A549 (cell line): ENCODE results near the gene GNG7.

Source experiments
- BHLHE40 ChIP-seq: IDR thresholded peaks from 2 replicates; pipeline ENCODE4 v1.6.1; 2012; ENCODE audit warnings: low read depth, low read length, inconsistent platforms
- CHD2 ChIP-seq: fragments of 150-350 bp; IDR thresholded peaks from 2 replicates; pipeline ENCODE4 v1.6.1; 2014; ENCODE audit warnings: low read length; ENCODE audit not compliant: partially characterized antibody
- CHD4 ChIP-seq: fragments of 200-600 bp; sonication (generic); IDR thresholded peaks from 2 replicates; pipeline ENCODE4 v1.6.1; 2016; ENCODE audit warnings: antibody characterized with exemption, mild to moderate bottlenecking, borderline replicate concordance
- CTCF ChIP-seq: fragments of >200 bp; sonication (Bioruptor Twin); formaldehyde crosslinking; IDR thresholded peaks from 3 replicates; pipeline ENCODE4 v1.5.1; 2016
- EP300 ChIP-seq, 2 experiments: fragments of >200 bp; sonication (Bioruptor Twin); formaldehyde crosslinking; IDR thresholded peaks; 2 replicates in 1 of 2; 3 replicates in 1 of 2; pipeline ENCODE4 v1.6.1; 2016 to 2017
- KDM1A ChIP-seq: fragments of 200-600 bp; sonication (generic); IDR thresholded peaks from 2 replicates; pipeline ENCODE4 v1.6.1; 2016; ENCODE audit warnings: low read depth, mild to moderate bottlenecking
- MYC ChIP-seq: IDR thresholded peaks from 2 replicates; pipeline ENCODE4 v1.6.1; 2012; ENCODE audit warnings: mild to moderate bottlenecking, inconsistent platforms, low read length, improper control_type of control experiment, borderline replicate concordance
- POLR2AphosphoS2 ChIP-seq: conservative IDR thresholded peaks from 2 replicates; pipeline ENCODE4 v1.6.1; 2012; ENCODE audit warnings: low read length, improper control_type of control experiment, inconsistent platforms
- RAD21 ChIP-seq, 2 experiments: fragments of >200 bp in 1 of 2; sonication (Bioruptor Twin) in 1 of 2; formaldehyde crosslinking in 1 of 2; IDR thresholded peaks in 1 of 2; conservative IDR thresholded peaks in 1 of 2; 2 replicates in 1 of 2; 3 replicates in 1 of 2; pipeline ENCODE4 v1.6.1; 2012 to 2018; ENCODE audit warnings: inconsistent platforms in 1 of 2
- RCOR1 ChIP-seq: fragments of 150-350 bp; IDR thresholded peaks from 2 replicates; pipeline ENCODE4 v1.6.1; 2014; ENCODE audit warnings: antibody characterized with exemption, low read length, low read depth
- REST ChIP-seq: fragments of 200-600 bp; sonication (generic); IDR thresholded peaks from 2 replicates; pipeline ENCODE4 v1.6.1; 2016; ENCODE audit warnings: antibody characterized with exemption, mild to moderate bottlenecking, moderate library complexity
- ZFP36 ChIP-seq: fragments of 450-650 bp; IDR thresholded peaks from 2 replicates; pipeline ENCODE4 v1.6.1; 2014; ENCODE audit warnings: borderline replicate concordance; ENCODE audit not compliant: partially characterized antibody

- TF ChIP-seq RAD21 (conservative IDR thresholded peaks at IDR 0.05 in 1 of 2, IDR thresholded peaks at IDR 0.05 in 1 of 2) (peak; percentile 91 to 96), CTCF (peak; percentile 73), RCOR1 (no peak), BHLHE40 (no peak), REST (no peak), EP300 (IDR thresholded peaks at IDR 0.05) (no peak), CHD2 (no peak), MYC (no peak), POLR2AphosphoS2 (no peak), KDM1A (no peak), ZFP36 (no peak), CHD4 (no peak)
Observed at GRCh38 chr19:2648528-2648937, 54.0 kb downstream of the GNG7 start.
